Stimulated activated naive B cell treated with anti-CD40 and anti-IgM and Interleukin-4, amounts not matched to agents 10 μg/mL and 1 μg/mL and 100 μg/mL, for 72 hours (primary cell): Measurements from ENCODE around the gene PLA2G1B.
"Not testable (repeated sequence)": the region's sequence is repeated elsewhere in the genome, so short reads cannot be mapped to it uniquely, and the experiment has no call there.

Experiments used
- ATAC-seq, 2 donors: fragments of 150-1000 bp; cut with Tn5 transposase; replicated peaks; 2 replicates each; pipeline ENCODE4 v1.10.0; 2021; ENCODE audit warnings: moderate library complexity in 1 of 2
- DNase-seq: peaks from one replicate; pipeline ENCODE4 v3.0.0; 2021
- H3K27ac Mint-ChIP-seq: one replicate; pipeline ENCODE4 v1.8.0; 2022; ENCODE audit warnings: mild to moderate bottlenecking, mixed read lengths
- H3K27me3 Mint-ChIP-seq, 2 donors: one replicate each; pipeline ENCODE4 v1.8.0; 2022; ENCODE audit warnings: mixed read lengths in 2 of 2
- H3K36me3 Mint-ChIP-seq, 2 donors: one replicate each; pipeline ENCODE4 v1.8.0; 2022; ENCODE audit warnings: mixed read lengths in 2 of 2, mild to moderate bottlenecking in 1 of 2
- H3K4me1 Mint-ChIP-seq, 2 donors: one replicate each; pipeline ENCODE4 v1.8.0; 2022; ENCODE audit warnings: mixed read lengths in 2 of 2, mild to moderate bottlenecking in 1 of 2
- H3K4me3 Mint-ChIP-seq, 2 donors: one replicate each; pipeline ENCODE4 v1.8.0; 2022; ENCODE audit warnings: mild to moderate bottlenecking in 2 of 2, mixed read lengths in 2 of 2, moderate library complexity in 1 of 2
- H3K9me3 Mint-ChIP-seq, 2 donors: one replicate each; pipeline ENCODE4 v1.8.0; 2022; ENCODE audit warnings: mixed read lengths in 2 of 2, mild to moderate bottlenecking in 1 of 2

The PLA2G1B gene

DNA sequence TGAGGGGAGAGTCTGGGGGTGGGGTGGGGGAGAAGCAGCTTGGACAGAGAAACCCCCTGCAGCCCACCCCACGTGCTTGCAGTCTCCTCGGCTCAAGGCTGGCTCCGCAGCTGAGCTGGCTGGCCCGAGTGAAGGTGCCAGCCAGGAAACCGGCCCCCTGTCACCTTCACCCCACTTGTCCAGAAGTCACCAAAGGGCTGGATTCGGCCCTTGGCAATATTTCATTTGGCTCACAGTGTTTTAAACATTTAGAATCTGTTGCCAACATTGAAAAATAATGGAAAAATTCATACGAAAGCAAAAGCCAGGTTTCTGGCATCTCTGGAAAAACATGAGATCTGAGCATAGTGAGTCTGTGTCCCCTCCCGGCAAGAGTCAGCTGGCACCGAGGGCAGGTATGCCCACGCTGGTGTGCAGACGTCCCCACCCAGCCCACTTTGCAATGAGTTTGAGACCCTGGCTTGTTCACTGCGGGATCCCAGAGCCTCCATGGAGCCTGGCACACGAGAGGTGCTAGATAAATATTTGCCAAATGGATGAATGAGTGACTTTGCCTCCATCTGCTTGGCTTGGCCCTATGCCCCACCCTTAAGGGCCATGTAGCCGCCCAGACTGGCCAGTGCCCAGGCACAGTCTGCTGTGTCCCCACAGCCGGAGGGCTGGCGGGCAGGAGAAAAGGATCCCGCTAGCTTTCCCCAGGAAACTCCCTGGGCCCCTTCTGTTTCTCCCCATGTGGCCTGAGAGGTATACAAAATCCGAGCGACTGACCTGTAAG lies 23.2 kb upstream of the PLA2G1B start:
- Mint-ChIP-seq H3K9me3 (no peaks in the 10 kb centered on the region), H3K27ac (no peak overlapping the region), H3K27me3 (peaks cover 30 to 49% of the 10 kb centered on the region in 2 donors), H3K4me3 (no peak overlapping the region), H3K36me3 (no peaks in the 10 kb centered on the region), H3K4me1 (no peaks in the 10 kb centered on the region)
- ATAC-seq (no peak), DNase-seq (no peak)

DNA sequence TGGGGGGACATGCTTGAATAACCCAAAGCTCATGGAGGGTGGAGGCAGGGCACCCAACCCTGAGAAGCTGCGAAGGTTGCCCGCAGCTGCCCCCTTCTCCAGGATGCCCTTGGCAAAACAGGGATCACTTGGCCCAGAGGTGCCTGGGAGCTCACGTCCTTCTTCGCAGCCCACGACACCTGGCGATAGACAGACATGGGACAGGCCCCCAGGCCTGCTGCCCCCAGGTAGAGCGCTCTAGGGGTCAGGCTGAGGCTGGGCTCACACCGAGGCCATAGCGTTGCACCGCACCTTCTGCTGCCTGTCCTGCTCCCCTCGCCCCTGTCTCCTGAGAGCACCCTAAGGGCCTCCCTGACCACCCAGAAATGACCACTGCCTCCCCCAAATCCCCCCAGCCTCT lies 20.2 kb upstream of the PLA2G1B start:
- Mint-ChIP-seq H3K9me3 (no peaks in the 10 kb centered on the region), H3K36me3 (no peaks in the 10 kb centered on the region), H3K4me1 (no peaks in the 10 kb centered on the region), H3K27me3 (peaks cover 31 to 38% of the 10 kb centered on the region in 2 donors), H3K27ac (no peak overlapping the region), H3K4me3 (no peak overlapping the region)
- DNase-seq, result no peak
- no peak for ATAC-seq

DNA sequence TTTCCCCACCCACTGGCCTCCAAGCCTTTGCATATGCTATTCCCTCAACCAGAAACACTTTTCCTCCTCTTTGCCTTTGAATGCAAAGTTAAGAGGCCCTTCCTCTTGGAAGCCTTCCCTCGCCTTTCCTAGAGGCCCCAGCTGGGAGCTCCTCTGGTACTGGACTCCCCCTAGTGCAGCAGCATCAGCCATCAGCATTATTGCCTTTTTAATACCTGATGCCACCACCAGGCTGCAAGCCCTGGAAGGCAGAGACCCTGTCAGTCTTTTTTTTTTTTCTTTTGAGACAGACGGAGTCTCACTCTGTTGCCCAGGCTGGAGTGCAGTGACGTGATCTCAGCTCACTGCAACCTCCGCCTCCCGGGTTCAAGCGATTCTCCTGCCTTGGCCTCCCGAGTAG lies 19.1 kb upstream of the PLA2G1B start:
- H3K4me1 Mint-ChIP-seq, result no peaks in the 10 kb centered on the region
- no peaks in the 10 kb centered on the region for H3K36me3 Mint-ChIP-seq
- no peak for ATAC-seq
- no peak for DNase-seq
- H3K27ac Mint-ChIP-seq, result peak overlapping the region; percentile 44
- no peaks in the 10 kb centered on the region for H3K9me3 Mint-ChIP-seq
- H3K4me3 Mint-ChIP-seq, result no peak overlapping the region
- H3K27me3 Mint-ChIP-seq, result peaks cover 26 to 40% of the 10 kb centered on the region in 2 donors

DNA sequence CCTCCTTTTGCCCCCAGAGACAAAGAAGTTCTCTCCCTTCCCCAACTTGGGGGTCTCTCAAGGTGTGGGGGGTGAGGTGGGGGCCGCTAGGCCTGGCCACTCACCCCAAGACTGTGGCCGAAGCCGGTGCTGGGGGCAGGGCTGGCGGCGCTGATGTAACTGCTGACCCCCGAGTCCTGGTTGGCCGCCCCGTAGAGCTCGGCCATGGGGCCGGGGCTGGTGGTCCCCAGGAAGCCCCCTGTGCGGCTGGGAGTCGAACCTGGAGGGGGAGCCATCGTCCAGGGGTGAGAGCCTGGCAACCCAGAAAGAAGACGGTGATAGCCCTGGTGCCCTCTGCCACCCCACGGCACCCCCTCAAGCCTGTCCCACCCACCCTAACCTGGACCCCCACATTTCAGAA lies 18.5 kb upstream of the PLA2G1B start:
- Mint-ChIP-seq H3K4me3 (no peak overlapping the region), H3K9me3 (no peaks in the 10 kb centered on the region), H3K4me1 (no peaks in the 10 kb centered on the region), H3K27ac (no peak overlapping the region), H3K36me3 (no peaks in the 10 kb centered on the region), H3K27me3 (peaks cover 24 to 46% of the 10 kb centered on the region in 2 donors)
- DNase-seq, result no peak
- ATAC-seq, result no peak

DNA sequence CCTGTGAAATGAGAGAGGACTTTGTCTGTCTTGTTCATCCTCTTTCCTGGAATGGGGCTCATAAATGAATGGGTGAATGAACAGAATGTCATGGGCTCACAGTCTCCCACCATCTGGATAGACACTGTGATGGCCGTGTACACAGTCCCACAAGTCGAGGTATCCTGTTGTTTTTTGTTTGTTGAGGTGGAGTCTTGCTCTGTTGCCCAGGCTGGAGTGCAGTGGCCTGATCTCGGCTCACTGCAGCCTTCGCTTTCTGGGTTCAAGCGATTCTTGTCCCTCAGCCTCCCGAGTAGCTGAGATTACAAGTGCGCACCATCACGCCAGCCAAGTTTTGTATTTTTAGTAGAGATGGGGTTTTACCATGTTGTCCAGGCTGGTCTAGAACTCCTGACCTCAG lies 16.1 kb upstream of the PLA2G1B start:
- Mint-ChIP-seq H3K27ac (no peak overlapping the region), H3K4me3 (no peak overlapping the region), H3K4me1 (no peaks in the 10 kb centered on the region), H3K36me3 (no peaks in the 10 kb centered on the region), H3K27me3 (peaks cover 20 to 33% of the 10 kb centered on the region in 2 donors), H3K9me3 (peaks cover 1 to 2% of the 10 kb centered on the region in 2 donors)
- DNase-seq (no peak), ATAC-seq (no peak)

DNA sequence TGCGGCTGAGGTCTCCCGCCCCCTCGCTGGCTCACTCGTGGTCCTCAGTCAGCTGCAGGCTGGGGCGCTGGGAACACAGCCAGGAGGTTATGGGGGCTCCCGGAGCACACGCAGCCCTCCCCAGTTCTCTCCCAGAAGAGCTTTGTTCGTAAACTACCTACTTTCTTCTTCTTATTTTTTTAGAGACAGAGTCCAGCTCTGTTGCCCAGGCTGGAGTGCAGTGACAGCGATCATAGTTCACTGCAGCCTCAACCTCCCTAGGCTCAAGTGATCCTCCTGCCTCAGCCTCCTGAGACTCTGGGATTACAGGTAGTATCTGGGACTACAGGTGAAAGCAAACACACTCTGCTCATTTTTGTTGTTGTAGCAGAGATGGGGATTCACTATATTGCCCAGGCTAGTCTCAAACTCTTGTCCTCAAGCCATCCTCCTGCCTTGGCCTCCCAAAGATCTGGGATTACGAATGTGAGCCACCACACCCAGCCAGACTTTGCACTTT lies 15.5 kb upstream of the PLA2G1B start:
- H3K27ac Mint-ChIP-seq, result no peak overlapping the region

DNA sequence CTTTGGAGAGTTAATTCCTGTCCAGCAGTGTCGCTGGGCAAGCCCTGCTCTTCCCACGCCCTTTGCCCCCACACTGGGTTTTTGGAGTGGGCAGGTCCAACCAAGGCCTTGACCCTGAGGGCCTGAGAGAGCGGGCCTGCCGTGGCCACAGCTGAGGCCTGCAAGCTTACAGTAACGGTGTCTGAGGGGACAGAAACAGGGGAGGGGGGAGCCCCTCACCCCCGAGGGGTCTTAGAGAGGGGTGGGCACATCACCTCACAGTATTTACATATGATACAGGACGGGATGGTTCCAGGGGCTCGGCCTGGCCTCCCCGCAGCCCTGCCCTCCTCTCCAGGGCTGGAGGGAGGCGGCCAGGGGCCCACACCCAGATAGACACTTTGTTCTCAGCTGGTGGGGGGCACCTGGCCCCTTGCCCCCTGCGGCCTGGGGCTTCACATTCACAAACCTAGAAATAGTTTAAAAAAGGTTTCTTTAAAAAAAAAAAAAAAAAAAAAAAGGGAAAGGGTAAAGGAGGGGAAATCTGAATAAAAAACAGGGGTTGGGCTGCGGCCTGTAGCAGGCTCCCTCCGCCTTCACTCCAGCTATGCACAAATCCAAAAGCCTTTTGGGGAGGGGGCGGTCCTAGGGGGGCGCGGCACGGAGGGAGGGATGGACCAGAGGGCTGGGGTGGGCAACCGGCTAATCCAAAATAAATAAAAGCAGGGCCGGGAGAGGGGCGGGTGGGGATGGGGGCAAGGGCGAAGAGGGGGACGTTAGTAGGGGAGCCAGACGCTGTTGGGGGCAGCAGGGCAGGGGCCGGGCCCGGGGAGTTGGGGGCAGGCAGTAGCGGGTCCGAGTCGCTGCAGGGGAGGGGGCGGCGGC lies 14.8 kb upstream of the PLA2G1B start:
- DNase-seq (no peak), ATAC-seq (no peak)
- Mint-ChIP-seq H3K27ac (no peak overlapping the region), H3K9me3 (peaks cover 12 to 13% of the 10 kb centered on the region in 2 donors), H3K36me3 (peaks cover 0 to 7% of the 10 kb centered on the region in 2 donors), H3K4me3 (no peak overlapping the region), H3K4me1 (no peaks in the 10 kb centered on the region), H3K27me3 (peaks cover 15 to 26% of the 10 kb centered on the region in 2 donors)

More for the DNA sequence above, 15.5 kb upstream of the PLA2G1B start:
- Mint-ChIP-seq H3K4me3 (no peak overlapping the region), H3K27me3 (peaks cover 19 to 30% of the 10 kb centered on the region in 2 donors), H3K9me3 (peaks cover 6% of the 10 kb centered on the region in 2 donors), H3K4me1 (no peaks in the 10 kb centered on the region), H3K36me3 (peaks cover 0 to under 1% of the 10 kb centered on the region in 2 donors)
- DNase-seq (no peak), ATAC-seq (no peak)

DNA sequence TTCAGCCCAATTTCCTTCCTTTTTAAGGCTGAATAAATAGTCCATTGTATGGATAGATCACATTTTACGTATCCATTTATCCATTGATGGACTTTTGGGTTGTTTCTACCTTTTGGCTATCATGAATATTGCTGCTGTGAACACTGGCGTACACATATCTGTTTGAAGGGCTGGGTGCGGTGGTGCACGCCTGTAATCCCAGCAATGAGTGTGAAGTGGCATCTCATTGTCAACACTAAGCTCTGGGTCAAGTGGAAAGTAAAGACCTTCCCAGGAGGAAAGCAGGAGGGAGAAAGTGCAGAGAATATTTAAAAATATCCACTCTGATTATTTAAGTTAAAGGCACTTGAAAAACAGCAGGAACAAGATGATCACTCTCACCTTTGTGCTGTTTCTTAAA lies 11.7 kb upstream of the PLA2G1B start:
- Mint-ChIP-seq H3K9me3 (peaks cover 25 to 26% of the 10 kb centered on the region in 2 donors), H3K4me3 (no peak overlapping the region), H3K4me1 (peaks cover 8 to 12% of the 10 kb centered on the region in 2 donors), H3K27me3 (peaks cover 9% of the 10 kb centered on the region in 2 donors), H3K36me3 (peaks cover 0 to 12% of the 10 kb centered on the region in 2 donors), H3K27ac (no peak overlapping the region)
- ATAC-seq (no peak), DNase-seq (no peak)

DNA sequence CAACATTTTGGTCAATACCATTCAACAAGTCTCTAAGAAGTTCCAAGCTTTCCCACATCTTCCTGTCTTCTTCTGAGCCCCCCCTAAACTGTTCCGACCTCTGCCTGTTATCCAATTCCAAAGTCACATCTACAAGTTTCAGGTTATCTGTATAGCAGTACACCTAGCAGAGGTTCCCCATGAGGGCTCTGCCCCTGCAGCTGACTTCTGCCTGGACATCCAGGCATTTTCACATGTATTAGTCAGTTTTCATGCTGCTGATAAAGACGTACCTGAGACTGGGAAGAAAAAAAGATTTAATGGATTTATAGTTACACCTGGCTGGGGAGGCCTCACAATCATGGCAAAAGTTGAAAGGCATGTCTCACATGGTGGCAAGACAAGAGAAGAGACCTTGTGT lies 10.2 kb upstream of the PLA2G1B start:
- Mint-ChIP-seq H3K4me3 (no peak overlapping the region), H3K9me3 (peaks cover 25 to 26% of the 10 kb centered on the region in 2 donors), H3K4me1 (peaks cover 8 to 12% of the 10 kb centered on the region in 2 donors), H3K36me3 (peaks cover 0 to 12% of the 10 kb centered on the region in 2 donors), H3K27me3 (peaks cover 4 to 9% of the 10 kb centered on the region in 2 donors), H3K27ac (peak overlapping the region; percentile 77)
- DNase-seq (no peak), ATAC-seq (no peak)

DNA sequence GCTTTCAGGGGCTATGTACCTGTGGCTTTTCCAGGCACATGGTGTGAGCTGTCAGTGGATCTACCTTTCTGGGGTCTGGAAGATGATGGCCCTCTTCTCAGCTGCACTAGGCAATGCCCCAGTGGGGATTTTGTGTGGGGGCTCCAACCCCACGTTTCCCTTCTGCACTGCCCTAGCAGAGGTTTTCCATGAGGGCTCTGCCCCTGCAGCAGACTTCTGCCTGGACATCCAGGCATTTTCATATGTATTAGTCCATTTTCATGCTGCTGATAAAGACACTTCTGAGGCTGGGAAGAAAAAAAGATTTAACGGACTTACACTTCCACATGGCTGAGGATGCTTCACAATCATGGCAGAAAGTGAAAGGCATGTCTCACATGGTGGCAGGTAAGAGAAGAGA lies 8.8 kb upstream of the PLA2G1B start:
- ATAC-seq, H3K4me3 Mint-ChIP-seq, H3K27ac Mint-ChIP-seq, H3K27me3 Mint-ChIP-seq, DNase-seq: not testable (repeated sequence)
- peaks cover 8 to 12% of the 10 kb centered on the region in 2 donors for H3K4me1 Mint-ChIP-seq
- peaks cover 0 to 12% of the 10 kb centered on the region in 2 donors for H3K36me3 Mint-ChIP-seq
- peaks cover 25 to 26% of the 10 kb centered on the region in 2 donors for H3K9me3 Mint-ChIP-seq

DNA sequence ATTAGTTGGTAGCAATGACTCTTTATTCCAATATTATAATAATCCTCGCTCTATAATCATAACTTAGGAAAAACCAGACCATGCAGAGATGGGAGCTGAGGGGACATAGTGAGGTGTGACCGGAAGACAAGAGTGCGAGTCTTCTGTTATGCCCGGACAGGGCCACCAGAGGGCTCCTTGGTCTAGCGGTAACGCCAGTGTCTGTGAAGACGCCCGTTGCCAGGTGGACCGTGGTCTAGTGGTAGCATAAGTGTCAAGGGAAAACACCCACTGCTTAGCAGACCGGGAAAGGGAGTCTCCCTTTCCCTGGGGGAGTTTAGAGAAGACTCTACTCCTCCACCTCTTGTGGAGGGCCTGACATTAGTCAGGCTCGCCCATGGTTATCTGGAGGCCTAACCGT lies 7.9 kb upstream of the PLA2G1B start:
- Mint-ChIP-seq H3K36me3 (peaks cover 0 to 12% of the 10 kb centered on the region in 2 donors), H3K4me1 (peaks cover 8 to 12% of the 10 kb centered on the region in 2 donors), H3K9me3 (peaks cover 25 to 26% of the 10 kb centered on the region in 2 donors)
- peak; percentile 75 for DNase-seq
- H3K4me3 Mint-ChIP-seq, H3K27me3 Mint-ChIP-seq, H3K27ac Mint-ChIP-seq: not testable (repeated sequence)
- peak; percentile 53 to 73 for ATAC-seq

DNA sequence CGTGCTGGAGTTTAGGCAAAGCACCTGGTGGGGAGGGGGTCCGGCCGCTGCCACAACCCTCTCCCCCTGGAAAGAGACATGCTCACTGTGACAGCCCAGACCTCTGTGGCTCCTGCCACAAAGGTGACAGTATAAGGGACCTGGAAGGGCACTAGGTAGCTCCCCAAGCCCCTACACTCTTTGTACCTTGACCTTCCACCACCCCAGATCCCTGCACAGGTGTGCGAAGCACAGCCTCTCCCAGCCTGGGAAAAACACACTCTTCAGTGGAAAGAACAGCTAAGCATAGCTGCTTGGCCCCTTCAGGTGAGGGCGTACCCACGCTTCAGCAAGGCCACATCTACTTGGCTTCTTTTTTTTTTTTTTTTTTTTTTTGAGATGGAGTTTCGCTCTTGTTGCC lies 4.9 kb upstream of the PLA2G1B start:
- peaks cover 8 to 12% of the 10 kb centered on the region in 2 donors for H3K4me1 Mint-ChIP-seq
- H3K27me3 Mint-ChIP-seq, result peaks cover 9 to 14% of the 10 kb centered on the region in 2 donors
- H3K9me3 Mint-ChIP-seq, result peaks cover 13 to 15% of the 10 kb centered on the region in 2 donors
- ATAC-seq (no peak), DNase-seq (no peak)
- H3K4me3 Mint-ChIP-seq, result no peak overlapping the region
- H3K27ac Mint-ChIP-seq, result no peak overlapping the region
- H3K36me3 Mint-ChIP-seq, result peaks cover 0 to 6% of the 10 kb centered on the region in 2 donors

DNA sequence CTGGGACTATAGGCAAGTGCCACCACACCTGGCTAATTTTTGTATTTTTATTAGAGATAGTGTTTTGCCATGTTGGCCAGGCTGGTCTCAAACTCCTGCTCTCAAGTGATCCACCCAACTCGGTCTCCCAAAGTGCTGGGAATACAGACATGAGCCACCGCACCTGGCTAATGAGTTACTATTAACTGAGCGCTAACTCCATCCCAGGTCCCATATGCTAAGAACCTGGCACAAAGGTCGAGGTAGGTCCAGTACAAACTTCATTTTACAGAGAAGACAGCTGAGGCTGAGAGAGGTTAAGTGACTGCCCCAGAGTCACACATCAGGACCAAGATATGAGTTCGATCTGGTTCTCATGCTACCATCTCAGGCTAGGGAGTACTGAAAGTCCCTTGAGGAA lies 4.5 kb upstream of the PLA2G1B start:
- no peak for ATAC-seq
- DNase-seq, result no peak
- H3K9me3 Mint-ChIP-seq, result peaks cover 11 to 13% of the 10 kb centered on the region in 2 donors
- peaks cover 9 to 14% of the 10 kb centered on the region in 2 donors for H3K27me3 Mint-ChIP-seq
- no peak overlapping the region for H3K27ac Mint-ChIP-seq
- peaks cover 0 to 3% of the 10 kb centered on the region in 2 donors for H3K36me3 Mint-ChIP-seq
- peaks cover 8 to 12% of the 10 kb centered on the region in 2 donors for H3K4me1 Mint-ChIP-seq
- H3K4me3 Mint-ChIP-seq, result no peak overlapping the region

DNA sequence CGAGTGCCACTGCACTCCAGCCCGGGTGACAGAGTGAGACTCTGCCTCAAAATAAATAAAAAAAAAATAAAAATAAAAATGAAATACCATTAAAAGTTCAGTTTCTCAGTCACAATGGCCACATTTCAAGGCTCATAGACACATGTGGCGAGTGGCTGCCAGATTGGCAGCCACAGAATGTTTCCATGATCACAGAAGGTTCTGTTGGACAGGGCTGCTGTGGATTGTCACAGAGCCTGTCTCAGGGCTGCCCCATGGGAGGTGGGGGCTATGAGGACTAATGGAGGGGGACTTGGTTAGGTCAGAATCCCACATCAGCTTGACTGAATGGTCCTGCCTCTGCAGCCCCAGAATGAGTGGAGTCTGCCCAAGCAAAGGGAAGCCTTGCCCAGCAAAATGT lies 3.8 kb upstream of the PLA2G1B start:
- H3K4me1 Mint-ChIP-seq, result peaks cover 8 to 13% of the 10 kb centered on the region in 2 donors
- ATAC-seq (no peak), DNase-seq (no peak)
- H3K36me3 Mint-ChIP-seq, result peaks cover 0 to 3% of the 10 kb centered on the region in 2 donors
- H3K4me3 Mint-ChIP-seq, result no peak overlapping the region
- no peak overlapping the region for H3K27ac Mint-ChIP-seq
- H3K27me3 Mint-ChIP-seq, result peaks cover 9 to 14% of the 10 kb centered on the region in 2 donors
- H3K9me3 Mint-ChIP-seq, result peaks cover 6 to 7% of the 10 kb centered on the region in 2 donors
